ENCODE measurements around the gene TMEM18. TPM values are rescaled to one million over a fixed set of nuclear protein-coding genes. Genes with fewer than 3 reads are reported as not detected.

TMEM18 gene
- total RNA-seq, 1 experiment from 2014 or later: 30.7 TPM

GRCh38 chr2:671787-672605 is 5.2 kb downstream of the TMEM18 start:
- Histone ChIP-seq H3K79me2 (ENCODE audit: insufficient read depth, low read length) (peaks cover 4% of the 10 kb centered on the region; the same call in 1 of the 2 replicates), H3K27ac (ENCODE audit: insufficient read length, low read depth, low read length) (no peak overlapping the region), H3K4me1 (ENCODE audit: insufficient read depth, low read length) (no peaks in the 10 kb centered on the region), H4K20me1 (ENCODE audit: control insufficient read depth, insufficient read depth, insufficient read length) (no peaks in the 10 kb centered on the region), H3K4ac (ENCODE audit: low read depth, low read length) (no peak overlapping the region), H3K14ac (ENCODE audit: insufficient read depth, low read length) (no peak overlapping the region; the same call in 1 of the 2 replicates), H3K27me3 (ENCODE audit: insufficient read depth, low read length) (no peaks in the 10 kb centered on the region), H3K23me2 (ENCODE audit: insufficient read length, low read depth, low read length, poor library complexity, severe bottlenecking) (peaks cover 4% of the 10 kb centered on the region), H3K23ac (ENCODE audit: insufficient read length, low read depth, low read length) (no peak overlapping the region), H3K79me1 (ENCODE audit: insufficient read depth, low read depth, low read length, poor library complexity, severe bottlenecking) (peaks cover 3% of the 10 kb centered on the region), H2BK20ac (ENCODE audit: low read depth, low read length, poor library complexity, severe bottlenecking) (no peak overlapping the region), H2AFZ (ENCODE audit: low read length) (no peak overlapping the region), H3K18ac (ENCODE audit: insufficient read length, low read depth, low read length) (no peak overlapping the region), H4K5ac (ENCODE audit: insufficient read length, low read depth, low read length) (no peak overlapping the region), H4K91ac (ENCODE audit: insufficient read length, low read depth, low read length) (no peak overlapping the region), H3K9me3 (ENCODE audit: control insufficient read depth, low read depth, low read length) (no peaks in the 10 kb centered on the region), H4K8ac (replicated peaks; ENCODE audit: insufficient read length, low read depth, low read length) (no peak overlapping the region), H2BK12ac (ENCODE audit: insufficient read length, low read depth, low read length) (no peak overlapping the region), H2BK120ac (ENCODE audit: low read depth, low read length, poor library complexity, severe bottlenecking) (no peak overlapping the region), H2BK5ac (ENCODE audit: insufficient read length, low read length) (no peak overlapping the region), H3T11ph (ENCODE audit: low read length) (no peak overlapping the region), H3K9ac (ENCODE audit: extremely low read depth, insufficient read length, low read length) (no peak overlapping the region), H3K56ac (ENCODE audit: insufficient read length, low read depth, low read length) (no peak overlapping the region), H2BK15ac (ENCODE audit: low read depth, low read length) (no peak overlapping the region), H3K4me2 (ENCODE audit: insufficient read depth, insufficient read length, low read length) (no peak overlapping the region), H2AK5ac (ENCODE audit: insufficient read length, low read length) (no peak overlapping the region)
- Mint-ChIP-seq H3K9me3 (no peaks in the 10 kb centered on the region), H3K36me3 (ENCODE audit: insufficient read depth in 1 of 3, low read depth in 3 of 3) (peaks cover 33 to 57% (median 57%) of the 10 kb centered on the region in 3 experiments), H3K27ac (no peak overlapping the region), H3K4me1 (peaks cover 25 to 27% of the 10 kb centered on the region in 2 experiments), H3K4me3 (0 out of 5 replicates have a peak overlapping the region, but pooled peaks of 1 of the 2 experiments have one; percentile 54), H3K27me3 (ENCODE audit: low read depth) (no peaks in the 10 kb centered on the region; the same call in 1 of the 2 replicates)
- no CpG with 5 or more reads among the region's 18 CpGs for WGBS (ENCODE audit: extremely low coverage, insufficient read length, low lambda C conversion rate)
- no peak for TF ChIP-seq CTCF (conservative IDR thresholded peaks at IDR 0.05)
- no peak for DNase-seq
